CD4-positive, alpha-beta T cell (primary cell): ENCODE data around the gene IL15. TPM values are rescaled to one million over a fixed set of nuclear protein-coding genes. Genes with fewer than 3 reads are reported as not detected.

Source experiments
- ATAC-seq: fragments of 200-7000 bp; cut with Tn5 transposase; one replicate; pipeline ENCODE4 v1.10.0; 2022; ENCODE audit warnings: mild to moderate bottlenecking; ENCODE audit not compliant: poor library complexity
- CTCF ChIA-PET: fragments of 350-600 bp; sonication (Branson Sonifier 250); formaldehyde crosslinking; loops from one replicate; lab custom pipeline; 2021; ENCODE audit warnings: antibody characterized with exemption, inconsistent platforms; lab: Charles Lee
- POLR2A ChIA-PET: fragments of 350-600 bp; sonication (Branson Sonifier 250); formaldehyde crosslinking; loops from one replicate; lab custom pipeline; 2021; ENCODE audit warnings: antibody characterized with exemption, inconsistent platforms; lab: Charles Lee
- DNase-seq, 14 experiments: peaks; one replicate each; pipeline ENCODE4 v3.0.0-alpha.2; 2013 to 2020; ENCODE audit warnings: mixed read lengths in 2 of 14
- H3K27ac ChIP-seq, 2 donors: one replicate each; pipeline versions ENCODE4 v1.5.1 to v1.7.0; 2013; ENCODE audit warnings: low read length in 2 of 2, low read depth in 1 of 2, mild to moderate bottlenecking in 1 of 2
- H3K27me3 ChIP-seq, 2 experiments: 1 replicate in 1 of 2; 2 replicates in 1 of 2; pipeline versions ENCODE4 v1.6.1 to v1.7.0; 2013; ENCODE audit warnings: low read length in 2 of 2, control low read depth in 1 of 2, mild to moderate bottlenecking in 1 of 2, moderate library complexity in 1 of 2; ENCODE audit not compliant: insufficient read depth in 2 of 2, control insufficient read depth in 1 of 2
- H3K36me3 ChIP-seq: one replicate; pipeline ENCODE4 v1.6.1; 2013; ENCODE audit warnings: low read length, control low read depth; ENCODE audit not compliant: insufficient read depth
- H3K4me1 ChIP-seq: one replicate; pipeline ENCODE4 v1.6.1; 2013; ENCODE audit warnings: low read length, control low read depth; ENCODE audit not compliant: insufficient read depth
- H3K4me3 ChIP-seq: one replicate; pipeline ENCODE4 v1.5.1; 2013; ENCODE audit warnings: mild to moderate bottlenecking, low read length, moderate library complexity
- H3K9me3 ChIP-seq, 2 experiments: 1 replicate in 1 of 2; 2 replicates in 1 of 2; pipeline versions ENCODE4 v1.6.1 to v1.7.0; 2013; ENCODE audit warnings: low read length in 2 of 2, mild to moderate bottlenecking in 2 of 2, control low read depth in 1 of 2, moderate library complexity in 1 of 2; ENCODE audit not compliant: control insufficient read depth in 1 of 2, insufficient read depth in 1 of 2
- H3K27ac Mint-ChIP-seq: one replicate; pipeline ENCODE4 v1.8.0; 2020; ENCODE audit warnings: mixed read lengths
- H3K27me3 Mint-ChIP-seq: one replicate; pipeline ENCODE4 v1.8.0; 2021; ENCODE audit warnings: mixed read lengths
- H3K36me3 Mint-ChIP-seq: one replicate; pipeline ENCODE4 v1.8.0; 2021; ENCODE audit warnings: low read depth, mixed read lengths
- H3K4me1 Mint-ChIP-seq: one replicate; pipeline ENCODE4 v1.8.0; 2021; ENCODE audit warnings: low read depth, mixed read lengths
- H3K4me3 Mint-ChIP-seq: one replicate; pipeline ENCODE4 v1.8.0; 2020; ENCODE audit warnings: mild to moderate bottlenecking, mixed read lengths
- H3K9me3 Mint-ChIP-seq: one replicate; pipeline ENCODE4 v1.8.0; 2020; ENCODE audit warnings: mixed read lengths
- intact Hi-C, 2 experiments: fragments of 100-400 bp; cut with DNase I in 1 of 2; cut with micrococcal nuclease in 1 of 2; formaldehyde crosslinking; loops; one replicate each; pipeline versions ENCODE4 v1.15.1 to v1.9.0; 2023 to 2025; cut with DNase I, micrococcal nuclease
- total RNA-seq, 174 experiments: library from RNA in 2 of 174; stranded (reverse) in 2 of 174; gene quantifications; one replicate each; pipeline ENCODE4 v1.2.3 and lab custom pipeline; 2021 to 2026
- TF ChIP-seq, protein P1 (sequence below): fragments of 200-600 bp; IDR thresholded peaks from one replicate; pipeline ENCODE4 v1.8.0; 2022; ENCODE audit warnings: antibody characterized with exemption, mild to moderate bottlenecking

Gene IL15
- total RNA-seq, 2 experiments from 2014 or later: 0.60 to 1.3 TPM

GRCh38 chr4:141782205-141782604 is 145.8 kb downstream of the IL15 start:
- Histone ChIP-seq H3K4me3 (no peak overlapping the region), H3K36me3 (no peaks in the 10 kb centered on the region), H3K9me3 (no peaks in the 10 kb centered on the region), H3K27me3 (no peaks in the 10 kb centered on the region), H3K27ac (no peak overlapping the region), H3K4me1 (no peaks in the 10 kb centered on the region)
- POLR2A ChIA-PET: no interaction called here
- TF ChIP-seq, protein P1, sequence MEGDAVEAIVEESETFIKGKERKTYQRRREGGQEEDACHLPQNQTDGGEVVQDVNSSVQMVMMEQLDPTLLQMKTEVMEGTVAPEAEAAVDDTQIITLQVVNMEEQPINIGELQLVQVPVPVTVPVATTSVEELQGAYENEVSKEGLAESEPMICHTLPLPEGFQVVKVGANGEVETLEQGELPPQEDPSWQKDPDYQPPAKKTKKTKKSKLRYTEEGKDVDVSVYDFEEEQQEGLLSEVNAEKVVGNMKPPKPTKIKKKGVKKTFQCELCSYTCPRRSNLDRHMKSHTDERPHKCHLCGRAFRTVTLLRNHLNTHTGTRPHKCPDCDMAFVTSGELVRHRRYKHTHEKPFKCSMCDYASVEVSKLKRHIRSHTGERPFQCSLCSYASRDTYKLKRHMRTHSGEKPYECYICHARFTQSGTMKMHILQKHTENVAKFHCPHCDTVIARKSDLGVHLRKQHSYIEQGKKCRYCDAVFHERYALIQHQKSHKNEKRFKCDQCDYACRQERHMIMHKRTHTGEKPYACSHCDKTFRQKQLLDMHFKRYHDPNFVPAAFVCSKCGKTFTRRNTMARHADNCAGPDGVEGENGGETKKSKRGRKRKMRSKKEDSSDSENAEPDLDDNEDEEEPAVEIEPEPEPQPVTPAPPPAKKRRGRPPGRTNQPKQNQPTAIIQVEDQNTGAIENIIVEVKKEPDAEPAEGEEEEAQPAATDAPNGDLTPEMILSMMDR: no peak
- ATAC-seq (no peak), DNase-seq (no peak)
- Mint-ChIP-seq H3K4me3 (no peak overlapping the region), H3K27ac (no peak overlapping the region), H3K27me3 (no peaks in the 10 kb centered on the region), H3K9me3 (no peaks in the 10 kb centered on the region), H3K36me3 (no peaks in the 10 kb centered on the region), H3K4me1 (no peaks in the 10 kb centered on the region)
- CTCF ChIA-PET: no interaction called here
- intact Hi-C loops: no loop called here
